ENCODE measurements around the gene CCDC33.
A peak's percentile ranks its signal among the peaks of the same experiment; 100 is the strongest.

The CCDC33 gene

DNA sequence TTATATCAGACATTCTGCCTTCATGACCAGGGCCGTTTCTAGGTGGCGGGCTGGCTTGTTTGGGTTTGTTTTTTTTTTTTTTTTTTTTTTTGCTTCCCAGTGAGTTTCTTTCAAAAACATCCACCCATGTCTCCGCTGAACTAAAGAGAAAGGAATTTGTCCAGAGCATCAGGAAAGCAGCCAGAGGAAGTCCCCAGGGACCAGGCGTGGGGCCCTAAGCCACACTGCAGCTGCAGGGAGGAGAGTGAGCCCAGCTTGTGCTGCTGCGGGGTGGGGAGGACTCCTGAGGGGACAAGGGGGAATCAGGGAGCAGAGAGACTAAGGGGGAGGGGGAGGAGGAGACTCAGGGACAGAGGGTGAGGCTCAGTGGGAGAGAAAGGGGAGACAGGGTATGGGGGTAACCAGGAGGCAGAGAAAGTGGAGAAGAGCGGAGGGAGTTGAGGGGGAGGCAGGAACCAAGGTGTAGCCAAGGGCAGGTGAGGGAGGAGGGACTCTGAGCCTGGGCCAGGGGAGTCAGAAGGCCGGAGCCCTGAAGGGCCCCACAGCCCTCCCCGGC, 81.8 kb downstream of the CCDC33 start:
- peak; percentile 89 for DNase-seq

DNA sequence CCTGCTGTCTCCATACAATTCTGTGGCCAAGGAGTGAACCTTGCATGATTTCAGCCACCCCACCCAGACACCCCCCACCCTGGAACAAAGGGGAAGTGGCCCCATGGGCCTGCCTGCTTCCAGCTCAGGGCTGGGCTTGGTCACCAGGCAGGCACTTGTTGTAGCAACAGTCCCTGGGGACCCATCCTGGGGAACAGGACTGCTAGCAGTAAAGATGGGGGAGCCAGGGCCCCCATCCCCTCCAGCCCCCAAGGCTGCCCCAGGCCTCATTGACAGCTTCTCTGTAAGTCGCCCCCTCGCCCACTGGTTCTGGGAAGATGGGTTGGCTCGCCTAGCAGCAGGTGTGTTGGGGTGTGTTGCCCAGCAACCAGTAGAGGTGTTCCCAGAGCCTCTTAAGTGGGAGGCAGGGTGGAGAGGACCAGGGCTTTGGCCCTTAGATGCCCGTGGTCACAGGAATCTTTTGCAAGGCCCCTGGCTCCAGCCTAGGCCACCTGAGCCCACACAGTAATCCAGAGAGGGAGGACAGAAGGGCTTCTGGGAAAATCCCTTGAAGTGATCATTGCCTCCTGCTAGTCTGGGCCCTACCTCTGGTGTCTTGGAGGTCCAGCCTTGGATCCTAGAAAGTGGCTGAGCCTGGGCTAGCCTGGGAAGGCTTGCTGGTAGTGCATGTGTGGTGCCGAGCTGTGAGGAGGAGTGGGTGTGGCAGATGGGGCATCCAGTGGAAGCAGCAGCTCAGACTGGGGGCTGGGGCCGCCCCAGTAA, 82.4 kb downstream of the CCDC33 start:
- peak; percentile 34 for DNase-seq

DNA sequence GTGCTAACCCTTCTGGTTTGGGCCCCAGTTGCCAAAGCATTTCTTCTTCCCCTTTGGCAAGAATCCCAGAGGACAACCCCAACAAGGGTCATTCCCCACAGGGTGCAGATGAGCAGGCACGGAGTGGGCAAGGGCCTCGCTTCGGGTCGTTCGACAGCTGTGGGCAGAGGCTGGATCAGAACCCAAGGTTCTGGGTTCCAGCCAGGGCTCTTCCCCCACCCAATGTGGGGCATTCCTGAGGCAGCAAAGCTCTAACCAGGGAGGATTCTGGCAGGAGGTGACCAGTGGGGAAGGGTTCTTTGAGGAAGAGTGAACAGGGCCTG, 83.0 kb downstream of the CCDC33 start:
- no peak for DNase-seq

DNA sequence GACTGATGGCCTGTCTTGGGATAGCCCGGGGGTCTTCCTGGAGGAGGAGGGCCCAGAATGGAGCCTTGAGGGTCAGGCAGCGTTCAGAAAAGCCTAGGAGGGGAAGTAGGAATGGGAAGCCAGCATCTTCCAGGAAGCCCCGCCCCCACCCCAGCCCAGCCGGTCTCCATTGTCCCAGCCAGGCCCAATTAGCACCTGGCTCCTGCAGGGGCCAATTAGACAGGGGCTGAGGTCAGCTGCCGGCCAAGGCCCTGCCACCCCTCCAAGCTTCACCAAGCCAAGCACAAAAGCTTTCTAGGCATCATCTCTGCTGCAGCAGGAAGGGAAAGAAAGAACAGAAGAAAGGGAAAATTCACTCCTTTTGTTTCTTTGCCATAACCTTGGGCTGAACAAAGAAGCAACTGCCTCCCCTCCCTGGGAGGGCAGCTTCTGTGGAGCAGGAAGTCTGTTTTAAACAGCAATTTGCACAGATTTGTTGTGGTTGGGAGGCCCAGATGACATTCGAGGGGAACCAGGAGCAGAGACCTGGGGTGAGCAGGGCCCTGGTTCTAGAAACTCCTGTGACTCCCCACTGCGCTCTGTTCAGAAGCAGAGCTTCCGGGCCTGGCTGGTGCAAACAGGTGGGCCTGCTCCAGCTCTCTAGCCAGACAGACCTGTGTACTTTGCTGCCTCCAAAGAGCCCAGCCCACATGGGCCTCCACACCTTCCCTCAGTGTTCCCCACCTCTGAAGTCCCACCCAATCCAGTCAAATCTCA, 83.6 kb downstream of the CCDC33 start:
- no peak for DNase-seq

DNA sequence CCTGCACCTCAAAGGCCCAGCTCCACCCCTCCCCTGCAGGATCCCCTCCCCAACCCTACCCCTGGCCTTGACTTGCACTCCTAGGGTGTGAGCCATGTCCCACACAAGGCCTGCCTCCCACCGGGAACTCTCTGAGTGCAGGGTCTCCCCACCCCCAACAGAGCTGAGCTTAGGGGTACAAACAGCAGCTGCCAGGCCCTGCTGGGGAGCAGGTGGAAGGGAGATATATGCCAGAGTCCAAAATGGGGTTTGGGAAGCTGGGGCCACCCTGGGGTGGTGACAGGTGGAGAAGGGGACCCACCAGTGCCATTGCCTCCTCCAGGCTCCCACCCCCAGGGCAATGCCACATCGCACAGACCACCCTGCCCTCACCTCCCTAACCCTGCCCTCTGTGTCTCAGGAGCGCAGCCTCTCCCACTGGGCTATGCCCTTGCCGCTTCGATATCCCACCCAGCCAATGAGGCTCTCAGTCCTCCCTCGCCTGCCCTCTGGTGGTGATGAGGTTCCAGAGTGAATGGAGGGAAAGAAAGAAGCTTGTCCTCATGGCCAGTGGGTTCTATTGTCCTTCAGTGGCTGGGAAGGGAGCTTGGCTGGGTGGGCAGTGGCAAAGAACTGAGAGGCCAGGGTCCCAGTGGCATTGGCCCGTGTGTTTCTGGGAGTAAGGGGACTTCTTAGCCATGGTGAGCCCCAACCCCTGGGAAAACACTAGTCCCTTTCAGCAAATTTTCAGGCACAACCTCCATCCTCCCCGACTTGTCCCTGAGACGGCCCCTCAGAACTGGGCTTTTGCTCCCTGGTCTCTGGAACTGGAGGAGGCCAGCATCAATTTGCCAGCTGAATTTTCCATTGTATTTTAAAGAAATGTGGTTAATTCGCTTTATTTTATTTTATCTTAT, 84.5 kb downstream of the CCDC33 start:
- DNase-seq, result peak; percentile 43

DNA sequence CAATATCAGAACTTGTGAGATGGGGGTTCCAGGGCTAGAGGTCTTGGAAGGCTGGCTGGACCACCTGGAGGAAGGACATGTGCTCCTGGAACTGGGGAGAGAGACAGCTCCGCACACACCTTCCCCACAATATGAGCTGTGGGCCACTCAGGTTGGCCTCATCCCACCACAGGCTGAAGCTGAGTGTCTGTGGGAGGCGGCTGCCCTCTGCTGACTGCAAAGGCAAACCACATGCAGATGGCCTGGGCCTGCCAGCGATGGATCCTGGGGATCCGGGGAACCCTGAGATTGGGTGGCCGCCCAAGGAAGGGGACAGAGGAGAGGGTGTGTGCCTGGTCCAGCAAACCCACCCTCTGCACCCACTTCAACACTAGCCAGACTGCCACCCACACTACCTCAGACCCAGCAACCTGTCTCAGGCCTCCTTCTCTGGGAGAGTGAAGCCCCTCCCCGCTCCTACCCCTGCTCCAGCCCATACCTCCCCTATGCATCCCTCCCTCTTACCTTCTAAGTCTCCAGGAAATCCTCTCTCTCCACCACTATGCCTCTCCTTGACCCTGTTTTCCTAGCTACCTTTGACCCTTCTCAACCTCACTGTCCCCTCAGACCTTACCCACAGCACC, 86.5 kb downstream of the CCDC33 start:
- DNase-seq, result peak; percentile 38

DNA sequence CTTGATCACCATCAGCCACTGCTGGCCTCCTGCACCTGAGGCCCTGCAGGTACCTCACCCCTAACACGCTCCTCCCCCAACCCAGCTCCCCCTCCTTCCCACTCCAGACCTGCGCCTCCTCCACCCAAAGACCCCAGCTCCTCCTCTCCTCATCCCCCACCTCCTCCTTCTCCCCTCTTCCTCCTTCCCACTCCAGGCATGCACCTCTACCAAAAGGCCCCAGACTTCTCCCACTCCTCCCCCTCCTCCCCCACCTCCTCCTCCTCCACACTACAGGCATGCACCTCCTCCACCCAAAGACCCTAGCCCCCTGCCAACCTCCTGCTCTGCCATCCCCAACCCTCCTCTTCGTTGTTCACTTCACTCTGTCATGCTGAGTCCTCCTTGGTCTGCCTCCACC, 88.6 kb downstream of the CCDC33 start:
- no peak for DNase-seq

DNA sequence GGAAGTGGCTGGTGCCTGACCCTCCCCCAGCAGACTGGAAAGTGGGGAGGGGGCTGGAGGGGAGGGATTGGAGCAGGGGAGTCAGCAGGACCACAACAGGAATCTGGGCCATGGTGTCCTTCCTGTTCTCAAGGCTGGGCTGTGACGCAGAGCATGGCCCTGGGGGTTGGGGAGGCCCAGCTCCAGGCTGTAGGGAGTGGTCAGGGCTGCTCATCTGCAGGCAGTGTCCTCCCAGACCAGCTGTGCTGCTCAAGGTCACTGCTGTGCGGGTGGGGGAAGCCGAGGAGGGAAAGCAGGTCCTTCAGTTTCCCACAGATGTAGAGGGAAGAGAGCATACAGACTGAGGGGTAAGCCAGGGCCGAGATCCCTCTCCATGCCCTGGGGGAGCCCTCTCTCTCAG, 90.6 kb downstream of the CCDC33 start:
- DNase-seq, result no peak

DNA sequence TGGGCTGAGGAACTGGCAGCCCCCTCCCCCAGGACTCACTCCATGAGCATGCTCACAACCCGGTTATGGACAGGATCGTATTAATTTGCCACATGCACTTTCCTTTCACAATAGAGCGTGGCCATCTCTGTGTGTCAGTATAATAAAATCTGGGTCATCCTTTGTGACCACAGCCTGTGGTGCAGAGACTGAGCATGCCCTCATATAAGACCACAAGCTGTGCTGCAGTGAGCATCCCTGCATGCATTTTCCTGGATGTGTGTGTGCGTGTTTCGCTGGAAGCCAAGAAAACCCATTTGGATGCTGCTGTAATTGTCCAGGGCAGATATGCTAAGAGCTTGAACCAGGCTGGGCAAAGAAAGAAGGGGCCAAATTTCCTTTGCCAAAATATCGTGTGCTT, 91.6 kb downstream of the CCDC33 start:
- DNase-seq, result no peak

DNA sequence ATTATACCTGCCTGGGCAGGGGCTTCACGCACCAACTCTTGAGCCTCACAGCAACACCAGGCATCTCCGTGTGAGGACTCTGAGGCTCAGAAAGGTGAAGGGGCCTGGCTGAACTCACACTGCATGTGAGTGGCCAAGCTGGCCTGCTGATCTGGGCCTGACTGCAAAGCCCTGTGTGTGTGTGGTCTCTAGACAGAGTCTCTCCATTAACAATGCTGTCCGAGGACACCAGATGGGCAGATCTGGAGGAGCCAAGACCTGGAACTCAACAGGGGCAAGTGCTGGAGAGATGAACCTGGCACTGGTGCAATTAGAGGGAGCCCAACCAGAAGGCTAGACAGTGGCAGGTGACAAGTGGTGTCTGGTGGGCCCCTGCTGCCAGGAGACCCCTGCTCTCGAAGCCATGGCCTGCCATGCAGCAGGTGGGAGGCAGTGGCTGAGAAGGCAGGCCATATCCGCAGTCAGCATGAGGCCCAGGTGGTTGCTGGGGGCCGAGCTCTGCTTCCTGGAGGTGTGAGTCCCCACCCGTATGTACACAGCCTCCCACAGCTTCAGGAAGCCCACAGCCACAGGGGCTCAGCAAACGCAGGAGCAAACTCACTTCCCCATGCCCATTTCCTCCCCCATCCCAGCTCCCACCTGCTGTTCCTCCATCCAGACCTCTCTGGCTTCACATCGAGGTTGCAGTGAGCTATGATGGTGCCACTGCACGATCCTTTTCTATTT, 92.4 kb downstream of the CCDC33 start:
- no peak for DNase-seq

DNA sequence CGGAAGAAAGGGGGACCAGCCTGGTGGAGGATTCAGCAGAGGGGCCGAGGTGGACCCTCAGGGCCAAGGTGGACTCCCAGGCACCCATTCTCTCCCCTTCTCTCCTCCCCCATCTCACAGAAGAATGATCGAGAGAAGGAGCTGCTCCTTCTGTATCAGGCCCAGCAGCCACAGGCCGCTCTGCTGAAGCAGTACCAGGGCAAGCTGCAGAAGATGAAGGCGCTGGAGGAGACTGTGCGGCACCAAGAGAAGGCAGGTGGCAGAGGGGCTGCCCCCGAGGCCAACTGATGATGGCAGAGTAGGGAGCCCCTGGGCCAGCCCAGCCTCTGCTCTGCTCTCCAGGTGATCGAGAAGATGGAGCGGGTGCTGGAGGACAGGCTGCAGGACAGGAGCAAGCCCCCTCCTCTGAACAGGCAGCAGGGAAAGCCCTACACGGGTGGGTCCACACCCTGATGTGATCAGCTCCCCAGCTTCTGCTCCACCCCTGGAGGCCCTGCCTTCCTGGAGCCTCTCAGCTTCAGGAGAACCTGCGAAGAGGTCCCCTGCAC, 94.8 kb downstream of the CCDC33 start:
- no peak for DNase-seq

DNA sequence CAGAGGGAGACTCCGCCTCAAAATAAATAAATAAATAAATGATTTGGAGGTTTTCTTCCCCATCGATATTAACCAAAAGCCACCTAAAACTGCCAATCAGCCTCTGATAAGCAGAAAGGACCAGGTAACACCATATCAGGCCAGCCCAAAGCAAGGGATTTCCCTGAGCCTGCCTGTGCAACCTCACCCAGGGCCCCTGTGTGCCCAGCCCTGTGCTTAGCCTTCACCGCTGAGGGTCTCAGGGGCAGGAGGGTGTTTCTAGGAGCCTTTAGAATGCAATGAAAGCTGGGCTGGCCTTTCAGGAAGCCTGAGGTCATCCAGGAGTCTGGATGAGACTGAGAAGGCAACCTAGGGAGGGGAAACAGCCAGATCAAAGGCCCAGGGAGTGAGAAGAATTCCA, 95.9 kb downstream of the CCDC33 start:
- no peak for DNase-seq

DNA sequence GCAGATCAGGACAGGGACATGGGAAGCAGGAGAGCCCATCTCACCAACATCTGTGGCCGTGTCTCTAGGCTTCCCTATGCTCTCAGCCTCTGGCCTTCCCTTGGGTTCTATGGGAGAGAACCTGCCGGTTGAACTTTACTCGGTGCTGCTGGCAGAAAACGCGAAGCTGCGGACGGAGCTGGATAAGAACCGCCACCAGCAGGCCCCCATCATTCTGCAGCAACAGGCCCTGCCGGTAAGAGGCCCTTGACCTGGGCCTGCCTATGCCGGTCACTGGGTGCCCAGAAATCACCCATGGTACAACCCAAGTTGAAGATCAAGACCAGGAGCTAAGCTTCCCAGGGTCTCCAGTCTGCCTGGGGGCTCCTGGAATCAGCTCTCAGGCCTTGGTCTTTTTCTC, 96.5 kb downstream of the CCDC33 start:
- no peak for DNase-seq

DNA sequence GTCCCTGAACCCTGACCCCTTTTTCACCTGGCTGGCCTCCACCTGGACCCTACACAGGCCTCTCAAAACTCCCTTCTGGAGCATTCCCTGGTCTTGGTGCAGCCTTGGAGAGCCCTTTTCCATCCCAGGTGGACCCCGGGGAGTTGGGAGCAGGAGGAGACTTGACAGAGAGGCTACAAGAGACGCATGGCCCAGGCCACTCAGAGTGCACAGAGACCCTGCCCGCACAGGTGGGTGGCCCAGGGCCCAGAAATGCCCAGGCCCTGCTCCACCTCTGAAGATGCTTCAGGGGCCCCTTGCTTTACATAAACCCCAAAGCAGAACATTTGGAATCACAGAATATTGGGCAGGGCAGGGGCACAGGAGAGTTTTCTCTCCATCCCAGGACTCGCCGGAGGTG, 97.0 kb downstream of the CCDC33 start:
- no peak for DNase-seq

DNA sequence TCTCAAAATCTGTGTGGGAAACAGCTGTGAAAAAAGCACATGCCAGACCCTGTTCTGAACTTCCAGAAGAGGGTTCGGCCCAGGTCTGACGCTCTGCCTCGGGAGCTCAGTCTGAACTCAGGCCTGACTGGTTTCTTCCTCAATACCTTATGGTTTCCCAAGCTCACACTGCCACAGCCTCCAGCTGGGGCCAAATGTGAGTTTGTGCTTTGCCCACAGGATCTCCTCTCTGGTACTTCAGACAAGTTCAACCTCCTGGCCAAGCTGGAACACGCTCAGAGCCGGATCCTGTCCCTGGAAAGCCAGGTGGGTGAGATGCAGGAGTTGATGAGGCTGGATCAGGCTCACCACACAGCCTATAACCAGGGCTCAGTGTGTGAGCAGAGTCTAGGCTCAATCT, 97.5 kb downstream of the CCDC33 start:
- DNase-seq, result no peak

DNA sequence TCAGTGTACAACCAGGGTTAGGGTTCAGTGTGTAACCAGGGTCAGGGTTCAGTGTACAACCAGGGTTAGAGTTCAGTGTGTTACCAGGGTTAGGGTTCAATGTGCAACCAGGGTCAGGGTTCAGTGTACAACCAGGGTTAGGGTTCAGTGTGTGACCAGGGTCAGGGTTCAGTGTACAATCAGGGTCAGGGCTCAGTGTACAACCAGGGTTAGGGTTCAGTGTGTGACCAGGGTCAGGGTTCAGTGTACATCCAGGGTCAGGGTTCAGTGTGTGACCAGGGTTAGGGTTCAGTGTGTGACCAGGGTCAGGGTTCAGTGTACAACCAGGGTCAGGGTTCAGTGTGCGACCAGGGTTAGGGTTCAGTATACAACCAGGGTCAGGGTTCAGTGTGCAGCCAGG, 98.0 kb downstream of the CCDC33 start:
- DNase-seq, result no peak

DNA sequence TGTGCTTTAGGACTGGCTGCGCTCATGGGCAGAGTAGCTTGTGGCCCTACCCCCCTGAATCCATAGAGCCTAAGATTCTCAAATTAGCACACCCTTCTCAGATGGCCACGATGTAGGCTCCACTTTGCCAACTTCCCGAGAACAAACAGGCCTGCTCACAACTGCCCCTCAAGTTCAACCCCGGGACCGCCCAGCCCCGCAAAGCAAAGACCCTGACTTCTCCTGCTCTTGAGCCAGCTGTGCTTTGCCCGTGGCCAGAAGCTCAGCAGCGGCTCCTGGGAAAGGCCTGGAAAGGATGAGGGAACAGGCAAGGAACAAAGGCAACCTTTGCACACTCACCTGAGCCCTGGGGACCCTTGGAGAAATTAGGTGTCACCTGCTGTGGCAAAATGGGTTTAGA, 99.3 kb downstream of the CCDC33 start:
- no peak for DNase-seq

DNA sequence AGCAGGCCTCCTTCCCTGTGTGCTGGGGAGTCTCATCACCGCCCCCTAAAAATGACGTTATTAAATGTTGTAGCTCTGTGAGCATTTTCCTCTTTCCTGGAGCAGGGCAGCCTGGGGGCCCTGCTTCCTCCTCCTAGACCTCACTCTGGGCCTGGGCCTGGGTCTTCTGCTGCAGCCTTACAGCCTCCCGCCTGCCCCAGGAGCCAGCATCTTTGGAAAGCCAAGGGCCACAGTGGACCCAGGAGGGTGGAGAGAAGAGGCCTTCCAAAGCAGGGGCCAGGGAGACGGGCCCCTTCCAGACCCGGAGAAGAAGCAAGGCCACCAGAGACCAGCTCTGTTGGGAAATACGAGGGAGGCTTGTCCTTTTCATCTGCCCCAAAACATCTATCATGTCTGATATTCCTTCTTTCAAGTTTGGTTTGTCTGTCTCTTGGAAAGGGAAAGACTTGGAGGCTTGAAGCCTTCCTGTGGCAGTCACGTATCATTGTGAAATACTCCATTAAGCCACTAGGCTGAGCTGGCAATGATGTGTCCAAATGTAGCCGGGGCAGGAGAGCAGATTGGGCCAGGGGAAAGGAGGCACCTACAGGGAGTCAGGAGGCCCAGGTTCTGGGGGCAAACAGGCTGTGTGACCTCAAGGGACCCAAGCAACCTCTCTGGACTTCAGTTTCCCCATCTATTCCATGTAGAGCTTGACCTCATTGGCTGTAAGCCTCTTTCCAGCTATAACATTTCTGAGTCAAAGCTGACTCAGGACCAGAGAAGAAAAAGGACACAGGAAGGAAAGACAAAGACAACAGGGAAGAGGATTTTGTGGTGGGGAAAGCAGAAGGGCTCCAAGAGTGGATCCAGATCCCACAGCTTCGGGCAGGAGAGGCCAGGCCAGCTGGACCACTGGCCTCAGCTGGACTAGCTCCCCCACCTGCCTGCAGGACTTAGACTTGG, 100.2 kb downstream of the CCDC33 start:
- DNase-seq, result no peak

DNA sequence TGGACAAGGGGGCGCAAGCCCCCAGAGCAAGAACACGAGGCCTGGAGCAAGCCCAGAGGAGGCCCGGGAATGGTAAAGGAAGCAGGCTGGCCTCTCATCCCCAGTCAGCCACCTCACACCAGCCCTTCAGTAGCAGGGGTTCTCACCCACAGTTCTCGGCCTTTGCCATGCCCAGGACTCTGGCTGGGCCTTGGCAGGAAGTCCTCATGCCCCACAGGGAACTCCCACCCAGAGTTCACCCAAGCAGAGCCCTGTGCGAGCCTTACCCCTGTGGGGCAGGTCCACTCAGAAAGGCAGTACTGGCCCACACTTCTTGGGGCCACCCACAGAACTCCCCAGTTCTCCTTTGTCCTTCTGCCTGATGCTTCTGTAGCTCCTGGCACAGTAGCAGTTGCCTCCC, 101.0 kb downstream of the CCDC33 start:
- no peak for DNase-seq

DNA sequence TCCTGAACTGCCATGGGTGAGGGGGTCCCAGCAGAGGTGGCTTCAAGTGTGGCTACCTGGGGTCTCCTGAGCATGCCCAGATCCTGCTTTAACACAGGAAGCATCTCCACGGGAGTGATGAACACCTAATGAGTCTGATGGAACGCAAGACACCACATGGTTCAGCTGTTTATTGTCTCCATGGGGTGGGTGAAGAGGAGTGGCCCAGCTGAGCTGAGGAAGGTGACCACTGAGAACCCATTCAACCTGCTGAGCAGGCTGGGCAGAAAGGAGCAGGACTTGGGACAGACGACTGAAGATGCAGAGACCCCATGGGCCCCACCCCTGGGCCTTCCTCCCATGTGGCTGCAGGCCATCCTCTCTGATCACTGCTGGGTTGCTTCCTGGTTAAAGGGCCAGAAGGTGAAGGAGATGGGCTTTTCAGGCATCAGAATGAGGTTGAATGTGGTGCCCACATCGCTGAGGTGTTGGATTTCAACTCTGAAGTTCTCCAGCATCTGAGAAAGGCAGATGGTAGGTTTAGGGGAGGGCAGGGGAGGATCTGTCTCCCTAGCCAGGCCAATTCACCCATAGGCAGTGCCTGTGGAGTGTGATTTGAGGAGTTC, 101.6 kb downstream of the CCDC33 start:
- no peak for DNase-seq

Measured in T1000 (cell line).